ENCODE measurements around the gene AGO1.
"Not testable (repeated sequence)": the region's sequence is repeated elsewhere in the genome, so short reads cannot be mapped to it uniquely, and the experiment has no call there.

Gene AGO1

GRCh38 chr1:35870651-35871309, 12.2 kb upstream of the AGO1 start:
- DNase-seq = no peak

GRCh38 chr1:35873243-35873750, 9.7 kb upstream of the AGO1 start:
- DNase-seq = no peak

GRCh38 chr1:35874115-35874514, 8.9 kb upstream of the AGO1 start:
- not testable (repeated sequence) for DNase-seq

- no peak for DNase-seq
These were observed 6.0 kb upstream of the AGO1 start for GRCh38 chr1:35876988-35877387.

- DNase-seq = no peak
These were observed 1.1 kb upstream of the AGO1 start for GRCh38 chr1:35881850-35882273.

GRCh38 chr1:35882586-35882944, 444 bp upstream of the AGO1 start:
- DNase-seq = no peak

GRCh38 chr1:35883635-35884101, 659 bp downstream of the AGO1 start:
- DNase-seq = peak; percentile 57

GRCh38 chr1:35884934-35885333, 1.9 kb downstream of the AGO1 start:
- DNase-seq = no peak

GRCh38 chr1:35885961-35886558, 3.1 kb downstream of the AGO1 start:
- DNase-seq = no peak

- no peak for DNase-seq
These were observed 3.8 kb downstream of the AGO1 start for GRCh38 chr1:35886577-35887431.

- no peak for DNase-seq
These were observed 4.5 kb downstream of the AGO1 start for GRCh38 chr1:35887508-35887907.

- no peak for DNase-seq
These were observed 5.2 kb downstream of the AGO1 start for GRCh38 chr1:35888255-35888654.

GRCh38 chr1:35888981-35889380, 6.0 kb downstream of the AGO1 start:
- not testable (repeated sequence) for DNase-seq

GRCh38 chr1:35893051-35893879, 10.3 kb downstream of the AGO1 start:
- no peak for DNase-seq

GRCh38 chr1:35894183-35894582, 11.2 kb downstream of the AGO1 start:
- no peak for DNase-seq

GRCh38 chr1:35894656-35895055, 11.6 kb downstream of the AGO1 start:
- DNase-seq = no peak

- DNase-seq = no peak
These were observed 16.9 kb downstream of the AGO1 start for GRCh38 chr1:35899941-35900340.

- no peak for DNase-seq
These were observed 18.2 kb downstream of the AGO1 start for GRCh38 chr1:35901235-35901634.

- no peak for DNase-seq
These were observed 19.7 kb downstream of the AGO1 start for GRCh38 chr1:35902671-35903070.

- no peak for DNase-seq
These were observed 31.7 kb downstream of the AGO1 start for GRCh38 chr1:35914717-35915116.

GRCh38 chr1:35915693-35916092, 32.7 kb downstream of the AGO1 start:
- DNase-seq = no peak

- no peak for DNase-seq
These were observed 40.8 kb downstream of the AGO1 start for GRCh38 chr1:35923791-35924221.

- no peak for DNase-seq
These were observed 41.8 kb downstream of the AGO1 start for GRCh38 chr1:35924838-35925237.
